GM03348 (cell line): ENCODE data around the gene TNIP2.
"Not testable (repeated sequence)": the region's sequence is repeated elsewhere in the genome, so short reads cannot be mapped to it uniquely, and the experiment has no call there.

Source experiments
- DNase-seq: peaks from one replicate; pipeline ENCODE4 v3.0.0; 2012; ENCODE audit warnings: low spot score

Gene TNIP2

GRCh38 chr4:2771264-2771663, 15.1 kb upstream of the TNIP2 start:
- no peak for DNase-seq

GRCh38 chr4:2768921-2769336, 12.8 kb upstream of the TNIP2 start:
- no peak for DNase-seq

- no peak for DNase-seq
These were observed 12.0 kb upstream of the TNIP2 start for GRCh38 chr4:2768124-2768523.

- DNase-seq: no peak
These were observed 11.6 kb upstream of the TNIP2 start for GRCh38 chr4:2767705-2768074.

GRCh38 chr4:2767046-2767704, 11.0 kb upstream of the TNIP2 start:
- no peak for DNase-seq

- DNase-seq: no peak
These were observed 9.8 kb upstream of the TNIP2 start for GRCh38 chr4:2765832-2766526.

- peak; percentile 44 for DNase-seq
These were observed 7.4 kb upstream of the TNIP2 start for GRCh38 chr4:2763511-2763967.

- not testable (repeated sequence) for DNase-seq
These were observed 6.6 kb upstream of the TNIP2 start for GRCh38 chr4:2762486-2763370.

GRCh38 chr4:2762048-2762447, 5.9 kb upstream of the TNIP2 start:
- DNase-seq: no peak

- DNase-seq: no peak
These were observed 5.1 kb upstream of the TNIP2 start for GRCh38 chr4:2761035-2761923.

- DNase-seq: no peak
These were observed 1.3 kb upstream of the TNIP2 start for GRCh38 chr4:2757426-2757825.

GRCh38 chr4:2756691-2757350, 685 bp upstream of the TNIP2 start:
- DNase-seq: no peak

GRCh38 chr4:2754848-2755819, 1.0 kb downstream of the TNIP2 start:
- DNase-seq: no peak

- DNase-seq: no peak
These were observed 2.7 kb downstream of the TNIP2 start for GRCh38 chr4:2753436-2753835.

- no peak for DNase-seq
These were observed 5.2 kb downstream of the TNIP2 start for GRCh38 chr4:2750719-2751605.

GRCh38 chr4:2746891-2747695, 9.0 kb downstream of the TNIP2 start:
- DNase-seq: no peak

- peak; percentile 56 for DNase-seq
These were observed 9.9 kb downstream of the TNIP2 start for GRCh38 chr4:2745981-2746806.
